Upper lobe of right lung (tissue), 1 donor: Measurements from ENCODE around the gene LRIT3. TPM values are rescaled to one million over a fixed set of nuclear protein-coding genes. Genes with fewer than 3 reads are reported as not detected.

Experiments used
- ATAC-seq: fragments of 200-7000 bp; cut with Tn5 transposase; one replicate; pipeline ENCODE4 v1.9.1; 2020; ENCODE audit warnings: mild to moderate bottlenecking, moderate library complexity
- DNase-seq: peaks from one replicate; pipeline ENCODE4 v3.0.0-alpha.2; 2020
- H3K27ac ChIP-seq: fragments of 200-600 bp; one replicate; pipeline ENCODE4 v1.8.0; 2022
- H3K27me3 ChIP-seq: fragments of 200-600 bp; one replicate; pipeline ENCODE4 v1.8.0; 2022; ENCODE audit warnings: mild to moderate bottlenecking
- H3K36me3 ChIP-seq: fragments of 200-600 bp; one replicate; pipeline ENCODE4 v1.8.0; 2022
- H3K4me1 ChIP-seq: fragments of 200-600 bp; one replicate; pipeline ENCODE4 v1.8.0; 2022
- H3K4me3 ChIP-seq: fragments of 200-600 bp; one replicate; pipeline ENCODE4 v1.8.0; 2022; ENCODE audit warnings: mild to moderate bottlenecking
- H3K9me3 ChIP-seq: fragments of 200-600 bp; one replicate; pipeline ENCODE4 v1.8.0; 2022
- CTCF ChIP-seq: fragments of 200-600 bp; IDR thresholded peaks from one replicate; pipeline ENCODE4 v1.8.0; 2022; ENCODE audit warnings: antibody characterized with exemption
- intact Hi-C: fragments of 100-400 bp; cut with DNase I; formaldehyde crosslinking; loops from one replicate; pipeline ENCODE4 v1.11.0; 2022
- long read RNA-seq: library from polyadenylated mRNA; unstranded; transcript quantifications from one replicate; pipeline ENCODE4 v2.0.0, GENCODE V29; 2021
- total RNA-seq: library from RNA; stranded (reverse); fragmentation: NEBNext Ultra II Directional; extraction: Animal tissue kit (Norgen Biotek cat#: 25700); gene quantifications from one replicate; pipeline ENCODE4 v1.2.1, GENCODE V29; 2021
- donor health status: DM: no; HTN: yes; CAD: no; lungs with severe emphysema.

The LRIT3 gene
- 0.14 TPM for total RNA-seq
- long read RNA-seq = 0 reads

- Histone ChIP-seq H3K36me3 (no peaks in the 10 kb centered on the region), H3K27ac (no peak within 1 kb of the TSS), H3K9me3 (no peaks in the 10 kb centered on the region), H3K4me3 (no peak within 1 kb of the TSS), H3K27me3 (no peaks in the 10 kb centered on the region), H3K4me1 (no peaks in the 10 kb centered on the region)
- DNase-seq (no peak), ATAC-seq (no peak)
- no peak for TF ChIP-seq CTCF
- intact Hi-C loops = no loop called here
Observed at GRCh38 chr4:109847896-109848442, at the start of gene LRIT3. LRIT3 (plus strand) TSS chr4:109848107; CDS start chr4:109848202, 95 bp downstream.

- no peak overlapping the region for H3K4me3 ChIP-seq
- DNase-seq (no peak), ATAC-seq (no peak)
- H3K27ac ChIP-seq = no peak overlapping the region
- no peaks in the 10 kb centered on the region for H3K9me3 ChIP-seq
- H3K4me1 ChIP-seq = peaks cover 5% of the 10 kb centered on the region
- TF ChIP-seq CTCF = no peak
- intact Hi-C loops = no loop called here
- H3K36me3 ChIP-seq = no peaks in the 10 kb centered on the region
- no peaks in the 10 kb centered on the region for H3K27me3 ChIP-seq
Observed at GRCh38 chr4:109798866-109799265, 49.0 kb upstream of the LRIT3 start.

- no peak for DNase-seq
- Histone ChIP-seq H3K27ac (peak overlapping the region; percentile 32), H3K4me3 (peak overlapping the region; percentile 43), H3K36me3 (no peaks in the 10 kb centered on the region), H3K4me1 (peaks cover 5% of the 10 kb centered on the region), H3K9me3 (no peaks in the 10 kb centered on the region), H3K27me3 (no peaks in the 10 kb centered on the region)
- no peak for TF ChIP-seq CTCF
- no peak for ATAC-seq
- intact Hi-C loops = no loop called here
Observed at GRCh38 chr4:109801099-109801789, 46.7 kb upstream of the LRIT3 start.

- Histone ChIP-seq H3K9me3 (no peaks in the 10 kb centered on the region), H3K27ac (peak within 1 kb of the TSS; percentile 32), H3K4me3 (peak within 1 kb of the TSS; percentile 43), H3K36me3 (no peaks in the 10 kb centered on the region), H3K4me1 (peaks cover 5% of the 10 kb centered on the region), H3K27me3 (no peaks in the 10 kb centered on the region)
- no peak for DNase-seq
- intact Hi-C loops = no loop called here
- no peak for TF ChIP-seq CTCF
- peak; percentile 73 for ATAC-seq
Observed at GRCh38 chr4:109801895-109802319, 46.0 kb upstream of the LRIT3 start, which contains the start of gene CFI. CFI (minus strand) TSS chr4:109801999; CDS start chr4:109801971, 28 bp downstream.

GRCh38 chr4:109803924-109804571 is 43.9 kb upstream of the LRIT3 start:
- DNase-seq (no peak), ATAC-seq (peak; percentile 76)
- Histone ChIP-seq H3K36me3 (no peaks in the 10 kb centered on the region), H3K27ac (no peak overlapping the region), H3K27me3 (no peaks in the 10 kb centered on the region), H3K4me3 (no peak overlapping the region), H3K9me3 (no peaks in the 10 kb centered on the region), H3K4me1 (peaks cover 5% of the 10 kb centered on the region)
- intact Hi-C loops = no loop called here
- TF ChIP-seq CTCF = peak; percentile 44
